Measurements from ENCODE around the gene TEPSIN. TPM values are rescaled to one million over a fixed set of nuclear protein-coding genes. Genes with fewer than 3 reads are reported as not detected.

Gene TEPSIN
- total and polyA plus RNA-seq, 2 of the 13 experiments (the other 11 are each of a cell fraction or from before 2014, with no cell fraction given), result 16.1 to 18.8 TPM

DNA sequence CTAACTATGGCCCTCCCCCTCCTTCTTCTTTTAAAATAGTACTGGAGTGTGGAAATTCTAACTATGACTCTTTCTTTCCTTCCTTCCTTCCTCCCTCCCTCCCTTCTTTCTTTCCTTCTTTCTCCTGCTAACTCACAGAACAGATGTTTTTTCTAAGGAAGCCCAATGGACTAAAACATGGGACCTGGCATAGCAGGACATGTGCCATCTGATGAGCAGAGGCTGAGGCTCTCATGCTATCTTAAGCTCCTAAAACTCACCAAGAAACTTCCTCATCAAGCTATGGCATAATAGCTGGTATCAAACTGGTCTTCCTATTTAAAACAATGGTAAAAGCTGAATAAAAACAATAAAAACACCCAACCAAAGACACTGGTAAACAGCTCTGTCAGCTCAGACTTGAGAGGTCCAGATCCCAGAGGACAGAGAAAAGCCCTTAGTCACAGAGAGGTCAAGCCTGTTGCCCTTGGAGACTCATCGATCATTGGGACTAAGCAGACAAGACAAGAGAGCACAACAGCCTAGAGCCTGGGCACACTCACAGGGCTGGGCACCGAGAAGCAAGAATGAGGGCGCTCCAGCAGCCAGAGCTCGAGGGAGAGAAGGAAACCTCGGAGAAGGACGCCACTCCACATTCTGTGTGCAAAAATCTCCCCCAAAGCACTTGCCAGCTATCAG, 28.7 kb upstream of the TEPSIN start:
- WGBS (ENCODE audit: low lambda C conversion rate), result 97% methylated on average over 6 of the region's 6 CpGs
- no TSS peak for BruUV-seq (replicated peaks)
- no peaks in the 10 kb centered on the region for H3K27me3 ChIP-seq (ENCODE audit: control insufficient read depth in 1 of 2, insufficient read depth in 2 of 2, low read length in 2 of 2)
- no peak overlapping the region for H3K4me2 ChIP-seq (ENCODE audit: low read depth, low read length)
- no peaks in the 10 kb centered on the region for H4K20me1 ChIP-seq (ENCODE audit: insufficient read depth, low read length)
- no peaks in the 10 kb centered on the region for H3K9me3 ChIP-seq (ENCODE audit: low read length)
- no peak for ATAC-seq
- H3K9ac ChIP-seq (ENCODE audit: insufficient read depth, low read depth, low read length), result no peak overlapping the region
- intact Hi-C loops (cut with micrococcal nuclease; ENCODE audit: unreplicated experiment) (no loop called here), in situ Hi-C loops (cut with HindIII; ENCODE audit: extremely low pct_ligation_motif_present, low pct_unique_long_range_greater_than_20kb) (no loop called here)
- no peak overlapping the region for H2AFZ ChIP-seq (ENCODE audit: low read length)
- ChIA-PET CTCF (ENCODE audit: low intra/inter-chr PET ratio, low total read pairs) (no interaction called here), POLR2A (no interaction called here)
- no peaks in the 10 kb centered on the region for H3K4me1 ChIP-seq (ENCODE audit: insufficient read depth, low read length)
- no peak for FAIRE-seq
- no peaks in the 10 kb centered on the region for H3K79me2 ChIP-seq (ENCODE audit: insufficient read depth, low read length)
- H3K4me3 ChIP-seq (replicated peaks in 1 of 3; ENCODE audit: insufficient read depth in 1 of 3, low read depth in 2 of 3, low read length in 3 of 3), result no peak overlapping the region
- H3K36me3 ChIP-seq (replicated peaks in 1 of 2; ENCODE audit: control insufficient read depth in 1 of 2, insufficient read depth in 2 of 2, low read length in 2 of 2), result peaks cover 35 to 61% of the 10 kb centered on the region in 2 experiments; a peak in 4 of 5 replicates
- no peak overlapping the region for H3K27ac ChIP-seq (ENCODE audit: extremely low read length, insufficient read depth, low read length)
- DNase-seq (ENCODE audit: low spot score), result no peak
- TF ChIP-seq, protein P1, sequence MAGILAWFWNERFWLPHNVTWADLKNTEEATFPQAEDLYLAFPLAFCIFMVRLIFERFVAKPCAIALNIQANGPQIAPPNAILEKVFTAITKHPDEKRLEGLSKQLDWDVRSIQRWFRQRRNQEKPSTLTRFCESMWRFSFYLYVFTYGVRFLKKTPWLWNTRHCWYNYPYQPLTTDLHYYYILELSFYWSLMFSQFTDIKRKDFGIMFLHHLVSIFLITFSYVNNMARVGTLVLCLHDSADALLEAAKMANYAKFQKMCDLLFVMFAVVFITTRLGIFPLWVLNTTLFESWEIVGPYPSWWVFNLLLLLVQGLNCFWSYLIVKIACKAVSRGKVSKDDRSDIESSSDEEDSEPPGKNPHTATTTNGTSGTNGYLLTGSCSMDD (CRISPR knock-in tag; IDR thresholded peaks at IDR 0.05), result no peak
- TF ChIP-seq ZBTB7A (CRISPR knock-in tag; IDR thresholded peaks at IDR 0.05) (no peak), ERF (CRISPR knock-in tag; IDR thresholded peaks at IDR 0.05) (no peak), ZNF17 (CRISPR knock-in tag; IDR thresholded peaks at IDR 0.05) (no peak), RBM39 (IDR thresholded peaks at IDR 0.05; ENCODE audit: low read depth, low read length, poor library complexity, severe bottlenecking) (no peak), TRIM24 (CRISPR knock-in tag; IDR thresholded peaks at IDR 0.05) (no peak)
- TF ChIP-seq, protein P2, sequence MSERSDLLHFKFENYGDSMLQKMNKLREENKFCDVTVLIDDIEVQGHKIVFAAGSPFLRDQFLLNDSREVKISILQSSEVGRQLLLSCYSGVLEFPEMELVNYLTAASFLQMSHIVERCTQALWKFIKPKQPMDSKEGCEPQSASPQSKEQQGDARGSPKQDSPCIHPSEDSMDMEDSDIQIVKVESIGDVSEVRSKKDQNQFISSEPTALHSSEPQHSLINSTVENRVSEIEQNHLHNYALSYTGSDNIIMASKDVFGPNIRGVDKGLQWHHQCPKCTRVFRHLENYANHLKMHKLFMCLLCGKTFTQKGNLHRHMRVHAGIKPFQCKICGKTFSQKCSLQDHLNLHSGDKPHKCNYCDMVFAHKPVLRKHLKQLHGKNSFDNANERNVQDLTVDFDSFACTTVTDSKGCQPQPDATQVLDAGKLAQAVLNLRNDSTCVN (CRISPR knock-in tag; IDR thresholded peaks at IDR 0.05; ENCODE audit: borderline replicate concordance), result no peak
